GM13976 (cell line): Measurements from ENCODE around the gene TLR8.

ENCODE experiments used
- DNase-seq: peaks from one replicate; pipeline ENCODE4 v3.0.0; 2012; ENCODE audit warnings: low spot score
- in situ Hi-C: fragments of 300-500 bp; cut with MboI; formaldehyde crosslinking; loops from one replicate; pipeline ENCODE4 v1.12.0; 2022; ENCODE audit warnings: low sequenced_read_pairs, mixed read lengths, inconsistent platforms; ENCODE audit not compliant: unreplicated experiment
- TF ChIP-seq, protein P1 (sequence below): IDR thresholded peaks from 2 replicates; pipeline ENCODE4 v1.5.1; 2012; ENCODE audit warnings: borderline replicate concordance, mild to moderate bottlenecking; ENCODE audit not compliant: insufficient read depth; ENCODE audit errors: extremely low read depth, missing control alignments, control extremely low read depth

TLR8 gene

DNA sequence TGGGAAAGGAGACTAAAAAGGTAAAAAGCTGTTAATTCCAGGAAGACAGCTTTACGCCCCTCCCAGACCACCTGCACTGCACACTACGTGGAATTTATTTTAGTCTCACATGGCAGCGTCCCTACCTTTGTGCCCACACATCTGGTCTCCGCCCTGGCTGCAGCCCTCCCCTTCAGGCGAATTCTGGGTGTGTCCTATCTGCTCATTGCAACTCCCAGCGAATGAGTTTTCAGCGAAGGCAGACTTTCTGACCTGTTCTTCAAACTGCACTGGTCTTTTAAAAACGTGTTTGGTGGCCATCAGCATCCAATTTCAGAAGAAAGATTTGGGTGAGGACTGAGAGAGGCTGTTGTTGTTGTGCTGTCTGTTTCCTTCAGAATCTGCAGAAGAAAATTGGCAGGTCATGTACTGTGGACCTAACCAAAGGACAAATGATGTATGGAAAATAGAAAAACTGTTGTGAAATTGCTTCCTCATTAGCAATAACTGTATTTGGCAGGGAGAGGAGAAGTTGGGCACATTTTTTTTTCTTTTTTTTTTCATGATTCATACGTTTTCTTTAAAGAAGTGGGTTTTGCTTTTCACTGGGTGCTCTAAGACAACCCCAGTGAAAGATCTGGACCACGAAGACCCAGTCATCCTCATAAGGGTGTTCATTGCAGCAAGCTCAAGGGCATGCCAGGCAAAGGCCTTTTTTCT lies 4.2 kb downstream of the TLR8 start:
- DNase-seq = no peak
- in situ Hi-C loops = no loop called here
- TF ChIP-seq, protein P1, sequence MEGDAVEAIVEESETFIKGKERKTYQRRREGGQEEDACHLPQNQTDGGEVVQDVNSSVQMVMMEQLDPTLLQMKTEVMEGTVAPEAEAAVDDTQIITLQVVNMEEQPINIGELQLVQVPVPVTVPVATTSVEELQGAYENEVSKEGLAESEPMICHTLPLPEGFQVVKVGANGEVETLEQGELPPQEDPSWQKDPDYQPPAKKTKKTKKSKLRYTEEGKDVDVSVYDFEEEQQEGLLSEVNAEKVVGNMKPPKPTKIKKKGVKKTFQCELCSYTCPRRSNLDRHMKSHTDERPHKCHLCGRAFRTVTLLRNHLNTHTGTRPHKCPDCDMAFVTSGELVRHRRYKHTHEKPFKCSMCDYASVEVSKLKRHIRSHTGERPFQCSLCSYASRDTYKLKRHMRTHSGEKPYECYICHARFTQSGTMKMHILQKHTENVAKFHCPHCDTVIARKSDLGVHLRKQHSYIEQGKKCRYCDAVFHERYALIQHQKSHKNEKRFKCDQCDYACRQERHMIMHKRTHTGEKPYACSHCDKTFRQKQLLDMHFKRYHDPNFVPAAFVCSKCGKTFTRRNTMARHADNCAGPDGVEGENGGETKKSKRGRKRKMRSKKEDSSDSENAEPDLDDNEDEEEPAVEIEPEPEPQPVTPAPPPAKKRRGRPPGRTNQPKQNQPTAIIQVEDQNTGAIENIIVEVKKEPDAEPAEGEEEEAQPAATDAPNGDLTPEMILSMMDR = no peak

DNA sequence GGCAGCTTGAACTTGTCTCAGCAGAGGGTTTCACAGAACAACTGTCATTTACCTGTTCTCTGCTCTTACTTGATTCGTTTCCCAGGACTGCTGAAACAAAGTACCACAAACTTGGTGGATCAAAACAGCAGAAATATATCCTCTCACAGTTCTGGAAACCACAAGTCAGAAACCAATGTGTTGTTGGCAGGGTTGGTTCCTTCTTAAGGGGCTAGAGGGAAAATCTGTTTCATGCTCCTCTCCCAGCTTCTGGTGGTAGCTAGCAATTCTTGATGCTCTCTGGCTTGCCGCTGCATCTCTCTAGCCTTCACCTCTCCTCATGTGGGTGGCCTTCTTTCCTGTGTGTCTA lies 4.7 kb downstream of the TLR8 start:
- DNase-seq = no peak
- TF ChIP-seq, protein P1 = no peak
- in situ Hi-C loops = no loop called here

GRCh38 chrX:12912791-12913482 lies 6.5 kb downstream of the TLR8 start:
- in situ Hi-C loops = no loop called here

DNA sequence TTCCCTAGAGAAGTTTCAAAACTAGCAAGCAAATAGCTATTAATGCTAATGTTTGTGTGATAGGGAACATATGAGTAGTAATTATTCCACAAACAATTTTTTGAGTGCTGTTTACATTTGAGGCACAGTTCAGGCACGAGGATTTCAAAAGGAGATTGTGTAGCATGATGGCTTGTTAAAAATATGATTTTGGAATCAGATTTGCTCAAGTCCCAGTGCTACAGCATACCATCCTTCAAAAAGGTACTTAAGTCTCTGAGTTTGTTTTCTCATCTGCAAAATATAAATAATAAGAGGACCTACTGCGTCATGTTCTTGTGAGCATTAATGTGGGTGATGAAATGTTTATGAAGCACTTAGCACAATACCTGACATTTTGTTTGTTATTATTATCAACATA lies 11.3 kb downstream of the TLR8 start:
- no peak for DNase-seq
- in situ Hi-C loops = no loop called here
- TF ChIP-seq, protein P1 = no peak

More at GRCh38 chrX:12912791-12913482, 6.5 kb downstream of the TLR8 start:
- TF ChIP-seq, protein P1 = no peak
- DNase-seq = no peak

GRCh38 chrX:12919051-12919450 lies 12.6 kb downstream of the TLR8 start:
- TF ChIP-seq, protein P1 = no peak
- no peak for DNase-seq
- in situ Hi-C loops = no loop called here

- in situ Hi-C loops = no loop called here
- TF ChIP-seq, protein P1 = no peak
- DNase-seq = no peak
Observed at GRCh38 chrX:12919620-12920019, 13.2 kb downstream of the TLR8 start.
